CD4-positive, alpha-beta memory T cell (primary cell): ENCODE data around the gene UMPS. TPM values are rescaled to one million over a fixed set of nuclear protein-coding genes. Genes with fewer than 3 reads are reported as not detected.
"Not testable (repeated sequence)": the region's sequence is repeated elsewhere in the genome, so short reads cannot be mapped to it uniquely, and the experiment has no call there.

ENCODE experiments used
- CTCF ChIA-PET: fragments of 350-600 bp; sonication (Branson Sonifier 250); formaldehyde crosslinking; loops from one replicate; lab custom pipeline; 2021; ENCODE audit warnings: inconsistent platforms; ENCODE audit not compliant: partially characterized antibody; lab: Charles Lee
- POLR2A ChIA-PET: fragments of 350-600 bp; sonication (Branson Sonifier 250); formaldehyde crosslinking; loops from one replicate; lab custom pipeline; 2021; ENCODE audit not compliant: partially characterized antibody; lab: Charles Lee
- DNase-seq, 5 donors: peaks; one replicate each; pipeline versions ENCODE4 v3.0.0 to v3.0.0-alpha.2; 2020 to 2022; ENCODE audit warnings: mixed read lengths in 1 of 5
- H3K27ac ChIP-seq: one replicate; pipeline ENCODE4 v1.7.0; 2013; ENCODE audit warnings: low read depth, low read length
- H3K27me3 ChIP-seq: 2 replicates; pipeline ENCODE4 v1.7.0; 2013; ENCODE audit warnings: mild to moderate bottlenecking, low read length, moderate library complexity; ENCODE audit not compliant: insufficient read depth
- H3K36me3 ChIP-seq: 2 replicates; pipeline ENCODE4 v1.7.0; 2013; ENCODE audit warnings: mild to moderate bottlenecking, low read length, moderate library complexity; ENCODE audit not compliant: insufficient read depth
- H3K4me1 ChIP-seq: 2 replicates; pipeline ENCODE4 v1.7.0; 2013; ENCODE audit warnings: mild to moderate bottlenecking, low read length, moderate library complexity; ENCODE audit not compliant: insufficient read depth
- H3K4me3 ChIP-seq, 2 donors: one replicate each; pipeline ENCODE4 v1.7.0; 2013; ENCODE audit warnings: low read length in 2 of 2, mild to moderate bottlenecking in 1 of 2
- H3K9me3 ChIP-seq, 2 donors: one replicate each; pipeline ENCODE4 v1.7.0; 2013; ENCODE audit warnings: low read length in 2 of 2, control low read depth in 1 of 2; ENCODE audit not compliant: control insufficient read depth in 1 of 2
- H3K27ac Mint-ChIP-seq, 7 donors: one replicate each; pipeline ENCODE4 v1.8.0; 2020 to 2021; ENCODE audit warnings: mixed read lengths in 7 of 7, mild to moderate bottlenecking in 6 of 7, inconsistent platforms in 3 of 7, moderate library complexity in 3 of 7
- H3K27me3 Mint-ChIP-seq, 2 donors: one replicate each; pipeline ENCODE4 v1.8.0; 2020 to 2021; ENCODE audit warnings: mixed read lengths in 2 of 2
- H3K36me3 Mint-ChIP-seq, 2 donors: one replicate each; pipeline ENCODE4 v1.8.0; 2020 to 2021; ENCODE audit warnings: mixed read lengths in 2 of 2, inconsistent platforms in 1 of 2, mild to moderate bottlenecking in 1 of 2
- H3K4me1 Mint-ChIP-seq, 4 donors: one replicate each; pipeline ENCODE4 v1.8.0; 2020 to 2021; ENCODE audit warnings: mixed read lengths in 4 of 4, mild to moderate bottlenecking in 1 of 4
- H3K4me3 Mint-ChIP-seq, 8 donors: one replicate each; pipeline ENCODE4 v1.8.0; 2020 to 2021; ENCODE audit warnings: mixed read lengths in 8 of 8, mild to moderate bottlenecking in 7 of 8, moderate library complexity in 6 of 8, inconsistent platforms in 3 of 8
- H3K9me3 Mint-ChIP-seq, 8 donors: one replicate each; pipeline ENCODE4 v1.8.0; 2020 to 2021; ENCODE audit warnings: mixed read lengths in 8 of 8, mild to moderate bottlenecking in 5 of 8, inconsistent platforms in 3 of 8, moderate library complexity in 1 of 8
- intact Hi-C: fragments of 100-400 bp; cut with micrococcal nuclease; formaldehyde crosslinking; loops from one replicate; pipeline ENCODE4 v1.15.1; 2023
- polyA plus RNA-seq, 2 donors: library from polyadenylated mRNA; unstranded; fragments of 300-500 nt; fragmentation: Illumina TruSeq; gene quantifications; one replicate each; pipeline ENCODE4 v1.2.3, GENCODE V29; 2021
- total RNA-seq, 2 experiments: library from RNA; stranded (reverse); gene quantifications; one replicate each; pipeline ENCODE4 v1.2.3, GENCODE V29; 2021

Gene UMPS
- total and polyA plus RNA-seq, 4 experiments from 2014 or later = 18.4 to 33.2 (median 28.5) TPM

DNA sequence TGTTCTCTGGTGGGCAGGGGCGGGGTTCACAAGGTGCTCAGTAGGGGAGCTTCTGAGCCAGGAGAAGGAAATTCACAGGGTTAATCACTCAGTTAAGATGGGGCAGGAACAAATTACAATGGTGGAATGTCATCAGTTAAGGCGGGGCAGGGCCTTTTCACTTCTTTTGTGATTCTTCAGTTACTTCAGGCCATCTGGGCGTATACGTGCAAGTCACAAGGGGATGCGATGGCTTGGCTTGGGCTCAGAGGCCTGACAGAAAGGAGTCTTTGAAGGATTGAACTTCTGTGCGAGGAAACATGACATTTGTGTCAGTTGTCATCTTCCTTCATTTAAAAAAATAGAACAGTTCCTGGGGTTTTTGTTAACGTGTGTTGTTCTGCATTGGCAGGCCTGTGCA is 27.7 kb downstream of the UMPS start:
- H3K4me3 ChIP-seq, H3K27me3 ChIP-seq, H3K27ac Mint-ChIP-seq, H3K4me1 ChIP-seq, H3K9me3 ChIP-seq, intact Hi-C loops, H3K4me1 Mint-ChIP-seq, H3K27me3 Mint-ChIP-seq, H3K27ac ChIP-seq, POLR2A ChIA-PET, DNase-seq, H3K36me3 ChIP-seq, H3K36me3 Mint-ChIP-seq, H3K9me3 Mint-ChIP-seq, H3K4me3 Mint-ChIP-seq: not testable (repeated sequence)
- CTCF ChIA-PET = interaction anchor here (1.3 to 8.9 kb wide), 4 partner anchors 19 to 682 kb away, joined by 4 to 291 read pairs (median 21); no protein-coding TSS in a partner anchor

GRCh38 chr3:124758851-124759635 is 28.8 kb downstream of the UMPS start:
- no peak overlapping the region for H3K4me3 Mint-ChIP-seq
- Histone ChIP-seq H3K9me3 (no peaks in the 10 kb centered on the region), H3K27ac (no peak overlapping the region), H3K36me3 (no peaks in the 10 kb centered on the region), H3K4me1 (peaks cover 5% of the 10 kb centered on the region), H3K27me3 (no peaks in the 10 kb centered on the region), H3K4me3 (no peak overlapping the region)
- CTCF ChIA-PET = interaction anchor here (1.3 to 8.9 kb wide), 5 partner anchors 20 to 681 kb away, joined by 4 to 291 read pairs (median 20); no protein-coding TSS in a partner anchor
- H3K27ac Mint-ChIP-seq = peak overlapping the region in 1 of 7 donors; percentile 6
- peaks cover 0 to 1% (median 0%) of the 10 kb centered on the region in 8 donors for H3K9me3 Mint-ChIP-seq
- intact Hi-C loops = no loop called here
- peaks cover 3 to 9% (median 4%) of the 10 kb centered on the region in 4 donors for H3K4me1 Mint-ChIP-seq
- peaks cover 0 to 2% of the 10 kb centered on the region in 2 donors for H3K27me3 Mint-ChIP-seq
- no peak for DNase-seq
- H3K36me3 Mint-ChIP-seq = no peaks in the 10 kb centered on the region
- POLR2A ChIA-PET = no interaction called here

- intact Hi-C loops = loop anchor here (10.0 kb wide), 1 partner anchor 385 kb away; no protein-coding TSS in a partner anchor
- no peaks in the 10 kb centered on the region for H3K27me3 Mint-ChIP-seq
- no peaks in the 10 kb centered on the region for H3K36me3 Mint-ChIP-seq
- H3K27ac ChIP-seq = no peak overlapping the region
- H3K36me3 ChIP-seq = no peaks in the 10 kb centered on the region
- peaks cover 3 to 9% (median 4%) of the 10 kb centered on the region in 4 donors for H3K4me1 Mint-ChIP-seq
- POLR2A ChIA-PET = interaction anchor here (2.5 kb wide), 1 partner anchor 142 kb away, joined by 20 read pairs; no protein-coding TSS in a partner anchor
- no peak overlapping the region for H3K4me3 ChIP-seq
- no peaks in the 10 kb centered on the region for H3K9me3 Mint-ChIP-seq
- peak overlapping the region in 1 of 7 donors; percentile 70 for H3K27ac Mint-ChIP-seq
- no peak overlapping the region for H3K4me3 Mint-ChIP-seq
- H3K4me1 ChIP-seq = peaks cover 5% of the 10 kb centered on the region
- no peak for DNase-seq
- CTCF ChIA-PET = interaction anchor here (1.1 to 8.9 kb wide), 18 partner anchors 8 to 826 kb away, joined by 3 to 291 read pairs (median 14); no protein-coding TSS in a partner anchor
- H3K9me3 ChIP-seq = no peaks in the 10 kb centered on the region
- H3K27me3 ChIP-seq = no peaks in the 10 kb centered on the region
Measured at GRCh38 chr3:124759666-124760401, 29.6 kb downstream of the UMPS start.

DNA sequence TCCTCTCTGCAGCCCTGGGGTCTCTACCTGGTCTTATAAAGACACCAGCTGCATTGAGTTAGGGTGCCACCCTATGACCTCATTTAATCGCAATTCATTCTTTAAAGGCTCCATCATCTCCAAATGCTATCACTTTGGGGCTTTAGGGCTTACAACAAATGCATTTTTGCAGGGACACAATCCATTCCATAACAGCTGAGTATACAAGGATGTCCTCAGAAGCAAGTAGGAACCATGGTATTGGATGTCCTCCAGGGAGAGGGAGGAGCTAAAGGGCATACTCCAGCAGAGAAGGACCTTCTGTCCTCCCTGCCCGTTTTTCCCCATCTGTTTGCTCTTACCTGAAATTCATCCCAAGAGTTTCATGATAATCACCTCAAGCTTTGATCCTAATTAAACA is 30.3 kb downstream of the UMPS start:
- H3K27ac ChIP-seq = no peak overlapping the region
- intact Hi-C loops = loop anchor here (10.0 kb wide), 1 partner anchor 384 kb away; no protein-coding TSS in a partner anchor
- Mint-ChIP-seq H3K27ac (peak overlapping the region in 1 of 7 donors; percentile 70), H3K36me3 (no peaks in the 10 kb centered on the region), H3K27me3 (no peaks in the 10 kb centered on the region), H3K4me1 (peaks cover 3 to 9% (median 4%) of the 10 kb centered on the region in 4 donors), H3K9me3 (no peaks in the 10 kb centered on the region), H3K4me3 (no peak overlapping the region)
- no peak for DNase-seq
- H3K36me3 ChIP-seq = no peaks in the 10 kb centered on the region
- ChIA-PET CTCF (interaction anchor here (0.7 to 8.9 kb wide), 37 partner anchors 9 to 825 kb away, joined by 3 to 291 read pairs (median 4); no protein-coding TSS in a partner anchor), POLR2A (interaction anchor here (0.6 to 2.5 kb wide), 2 partner anchors 110 to 141 kb away, joined by 3 to 20 read pairs; no protein-coding TSS in a partner anchor)
- peaks cover 5% of the 10 kb centered on the region for H3K4me1 ChIP-seq
- no peak overlapping the region for H3K4me3 ChIP-seq
- no peaks in the 10 kb centered on the region for H3K27me3 ChIP-seq
- H3K9me3 ChIP-seq = no peaks in the 10 kb centered on the region

DNA sequence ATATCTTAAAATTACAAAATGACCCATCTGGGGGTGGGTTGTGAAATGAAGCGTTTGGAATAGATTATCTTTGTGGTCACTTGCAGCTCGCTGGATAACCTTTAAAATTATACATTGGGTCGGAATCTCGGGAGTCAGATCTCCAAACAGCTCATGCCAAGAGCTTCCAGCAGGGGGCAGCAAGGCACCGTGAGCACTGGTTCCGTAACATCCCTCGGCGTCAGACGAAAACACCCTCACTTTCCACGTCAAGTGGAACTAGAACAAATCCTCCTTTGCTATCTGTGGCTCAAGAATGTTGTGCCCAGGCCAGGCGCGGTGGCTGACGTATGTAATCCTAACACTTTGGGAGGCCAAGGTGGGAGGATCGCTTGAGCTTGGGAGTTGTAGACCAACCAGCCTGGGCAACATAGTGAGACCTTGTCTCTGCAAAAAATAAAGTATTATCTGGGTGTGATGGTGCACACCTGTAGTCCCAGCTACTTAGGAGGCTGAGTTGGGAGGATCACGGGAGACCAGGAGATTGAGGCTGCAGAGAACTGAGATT is 31.1 kb downstream of the UMPS start:
- Mint-ChIP-seq H3K4me3 (peak overlapping the region in 7 of 8 donors; percentile 44 to 84 (median 73)), H3K27me3 (no peaks in the 10 kb centered on the region), H3K9me3 (no peaks in the 10 kb centered on the region), H3K36me3 (no peaks in the 10 kb centered on the region), H3K4me1 (peaks cover 3 to 9% (median 4%) of the 10 kb centered on the region in 4 donors), H3K27ac (peak overlapping the region in 3 of 7 donors; percentile 32 to 66 (median 62))
- Histone ChIP-seq H3K9me3 (no peaks in the 10 kb centered on the region), H3K36me3 (no peaks in the 10 kb centered on the region), H3K4me3 (no peak overlapping the region), H3K27ac (no peak overlapping the region), H3K4me1 (peaks cover 5% of the 10 kb centered on the region), H3K27me3 (no peaks in the 10 kb centered on the region)
- peak; percentile 64 to 74 (median 69) for DNase-seq
- POLR2A ChIA-PET = interaction anchor here (2.5 kb wide), 1 partner anchor 140 kb away, joined by 20 read pairs; no protein-coding TSS in a partner anchor
- intact Hi-C loops = loop anchor here (1.0 to 10.0 kb wide), 5 partner anchors 140 to 824 kb away; no protein-coding TSS in a partner anchor
- CTCF ChIA-PET = interaction anchor here (0.7 to 8.9 kb wide), 37 partner anchors 10 to 824 kb away, joined by 3 to 291 read pairs (median 4); no protein-coding TSS in a partner anchor

DNA sequence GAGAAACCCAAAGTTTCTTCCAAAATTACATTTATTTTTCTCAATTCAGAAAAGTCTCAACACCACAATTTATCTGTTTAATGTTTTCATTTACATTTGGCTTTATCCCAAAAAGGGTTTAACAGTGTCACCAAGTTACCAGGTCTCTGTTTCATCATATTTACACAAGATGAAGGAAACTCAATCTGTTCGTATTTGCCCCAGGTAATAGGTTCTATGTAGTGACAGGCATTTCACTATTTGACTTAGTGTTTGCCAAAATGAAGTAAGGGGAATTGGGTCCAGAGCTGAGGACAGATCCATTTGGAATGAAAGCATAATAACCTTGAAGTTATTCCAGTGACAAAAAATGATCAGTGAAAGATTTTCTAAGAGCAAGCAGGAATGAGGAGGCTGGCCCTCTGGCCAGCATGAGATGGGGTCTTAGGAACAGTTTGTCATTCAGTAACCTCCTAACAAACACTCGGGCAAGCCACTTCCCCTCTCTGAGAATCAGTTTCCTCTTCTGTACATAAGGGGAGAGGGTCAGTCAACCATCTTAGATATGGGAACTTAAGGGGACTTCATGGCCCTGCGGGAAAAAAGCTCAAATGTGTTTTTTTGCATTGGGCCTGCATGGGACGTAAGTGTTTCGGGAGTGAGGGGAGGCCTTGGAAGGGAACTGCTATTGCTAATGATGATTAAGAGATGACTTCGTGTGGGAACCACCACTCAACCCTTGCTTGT is 31.8 kb downstream of the UMPS start:
- Histone ChIP-seq H3K27ac (no peak overlapping the region), H3K27me3 (no peaks in the 10 kb centered on the region), H3K9me3 (no peaks in the 10 kb centered on the region), H3K4me1 (peaks cover 5% of the 10 kb centered on the region), H3K36me3 (no peaks in the 10 kb centered on the region), H3K4me3 (no peak overlapping the region)
- DNase-seq = no peak
- Mint-ChIP-seq H3K27ac (peak overlapping the region in 1 of 7 donors; percentile 1), H3K9me3 (no peaks in the 10 kb centered on the region), H3K4me1 (peaks cover 3 to 9% (median 4%) of the 10 kb centered on the region in 4 donors), H3K27me3 (no peaks in the 10 kb centered on the region), H3K36me3 (no peaks in the 10 kb centered on the region), H3K4me3 (peak overlapping the region in 2 of 8 donors; percentile 16 to 78)
- ChIA-PET CTCF (interaction anchor here (0.7 to 8.9 kb wide), 20 partner anchors 9 to 823 kb away, joined by 3 to 291 read pairs (median 6); no protein-coding TSS in a partner anchor), POLR2A (interaction anchor here (2.5 kb wide), 1 partner anchor 139 kb away, joined by 20 read pairs; no protein-coding TSS in a partner anchor)
- intact Hi-C loops = loop anchor here (1.0 to 10.0 kb wide), 5 partner anchors 139 to 823 kb away; no protein-coding TSS in a partner anchor
